ENCODE results near the gene TXNIP. TPM values are rescaled to one million over a fixed set of nuclear protein-coding genes. Genes with fewer than 3 reads are reported as not detected.

The TXNIP gene
- total and polyA plus RNA-seq, 4 donors: 178 to 1,810 (median 703) TPM

DNA sequence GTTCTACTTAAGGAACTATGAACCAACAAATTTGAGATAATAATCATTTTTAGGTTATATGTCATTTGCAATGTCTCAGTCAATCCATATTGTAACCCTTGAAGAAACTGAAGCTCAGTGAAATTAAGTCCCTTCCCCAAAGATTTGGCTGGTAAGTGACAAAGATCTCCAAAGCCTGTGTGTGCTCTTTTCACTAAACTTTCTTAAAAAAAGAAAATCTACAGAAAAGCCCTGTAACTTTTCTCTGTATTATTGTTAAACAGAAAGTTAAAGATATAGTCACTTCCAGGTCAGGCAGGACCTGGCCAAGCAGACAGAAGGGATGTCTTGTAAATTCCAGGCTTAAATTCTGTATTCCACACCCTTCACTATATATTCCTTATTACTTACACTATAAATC, 40.0 kb downstream of the TXNIP start:
- no peak for DNase-seq
- Histone ChIP-seq H3K9me3 (ENCODE audit: control insufficient read depth in 4 of 4, insufficient read depth in 3 of 4, low read length in 3 of 4) (no peaks in the 10 kb centered on the region), H3K9ac (ENCODE audit: insufficient read depth in 1 of 2, low read length in 2 of 2) (peak overlapping the region; percentile 17 to 96), H3K36me3 (ENCODE audit: control insufficient read depth in 4 of 4, insufficient read depth in 4 of 4, low read length in 4 of 4) (peaks cover 0 to 8% (median 3%) of the 10 kb centered on the region in 4 donors), H3K4me1 (ENCODE audit: control insufficient read depth in 5 of 5, insufficient read depth in 5 of 5, low read length in 5 of 5) (peaks cover 3 to 50% (median 15%) of the 10 kb centered on the region in 5 donors), H3K27ac (ENCODE audit: low read depth in 1 of 2, low read length in 1 of 2) (peak overlapping the region in 1 of 2 donors; percentile 98), H3K27me3 (ENCODE audit: control insufficient read depth in 3 of 3, insufficient read depth in 3 of 3, low read length in 2 of 3) (peaks cover 0 to 9% (median 0%) of the 10 kb centered on the region in 3 donors), H3K4me3 (no peak overlapping the region)
- ATAC-seq (ENCODE audit: insufficient read depth, low FRiP score): no peak
- TF ChIP-seq, protein P1, sequence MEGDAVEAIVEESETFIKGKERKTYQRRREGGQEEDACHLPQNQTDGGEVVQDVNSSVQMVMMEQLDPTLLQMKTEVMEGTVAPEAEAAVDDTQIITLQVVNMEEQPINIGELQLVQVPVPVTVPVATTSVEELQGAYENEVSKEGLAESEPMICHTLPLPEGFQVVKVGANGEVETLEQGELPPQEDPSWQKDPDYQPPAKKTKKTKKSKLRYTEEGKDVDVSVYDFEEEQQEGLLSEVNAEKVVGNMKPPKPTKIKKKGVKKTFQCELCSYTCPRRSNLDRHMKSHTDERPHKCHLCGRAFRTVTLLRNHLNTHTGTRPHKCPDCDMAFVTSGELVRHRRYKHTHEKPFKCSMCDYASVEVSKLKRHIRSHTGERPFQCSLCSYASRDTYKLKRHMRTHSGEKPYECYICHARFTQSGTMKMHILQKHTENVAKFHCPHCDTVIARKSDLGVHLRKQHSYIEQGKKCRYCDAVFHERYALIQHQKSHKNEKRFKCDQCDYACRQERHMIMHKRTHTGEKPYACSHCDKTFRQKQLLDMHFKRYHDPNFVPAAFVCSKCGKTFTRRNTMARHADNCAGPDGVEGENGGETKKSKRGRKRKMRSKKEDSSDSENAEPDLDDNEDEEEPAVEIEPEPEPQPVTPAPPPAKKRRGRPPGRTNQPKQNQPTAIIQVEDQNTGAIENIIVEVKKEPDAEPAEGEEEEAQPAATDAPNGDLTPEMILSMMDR (IDR thresholded peaks at IDR 0.05; ENCODE audit: control extremely low read depth, extremely low read depth): no peak

DNA sequence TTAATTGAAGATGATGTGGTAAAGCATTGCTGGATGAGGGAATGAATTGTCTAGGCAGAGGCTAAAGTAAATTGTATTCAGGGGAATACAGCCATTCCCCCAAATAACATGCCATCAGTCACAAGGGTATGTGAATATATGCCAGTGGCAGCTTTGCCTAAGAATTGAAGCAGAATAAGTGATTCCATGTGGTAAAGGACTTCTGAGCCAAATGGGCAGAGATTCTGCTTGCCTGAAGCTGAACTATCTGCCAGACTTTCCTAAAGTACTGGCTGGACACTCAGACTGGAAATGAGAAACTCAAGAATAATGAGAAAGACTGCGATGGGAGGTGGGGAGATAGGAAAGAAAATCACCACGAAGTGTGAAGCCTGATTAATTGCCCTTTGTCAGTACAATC, 40.9 kb downstream of the TXNIP start:
- H3K27ac ChIP-seq (ENCODE audit: low read depth in 1 of 2, low read length in 1 of 2): peak overlapping the region in 1 of 2 donors; percentile 76

DNA sequence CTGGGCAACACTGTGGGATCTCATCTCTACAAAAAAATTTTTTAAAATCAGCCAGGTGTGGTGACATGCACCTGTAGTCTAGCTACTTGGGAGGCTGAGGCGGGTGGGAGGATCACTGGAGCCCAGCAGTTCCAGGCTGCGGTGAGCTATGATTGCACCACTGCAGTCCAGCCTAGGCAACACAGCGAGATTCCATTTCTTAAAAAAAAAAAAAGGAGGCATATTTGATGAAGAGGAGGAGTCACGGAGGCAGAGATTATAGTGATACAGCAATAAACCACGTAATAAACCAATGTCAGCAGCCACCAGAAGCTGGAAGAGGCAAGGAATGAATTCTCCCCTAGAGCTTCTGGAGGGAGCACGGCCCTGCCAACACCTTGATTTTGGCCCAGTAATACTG, 42.5 kb downstream of the TXNIP start:
- H3K27me3 ChIP-seq (ENCODE audit: control insufficient read depth in 3 of 3, insufficient read depth in 3 of 3, low read length in 2 of 3): peaks cover 0 to 8% (median 0%) of the 10 kb centered on the region in 3 donors
- TF ChIP-seq, protein P1 (IDR thresholded peaks at IDR 0.05; ENCODE audit: control extremely low read depth, extremely low read depth): no peak
- no peaks in the 10 kb centered on the region for H3K9me3 ChIP-seq (ENCODE audit: control insufficient read depth in 4 of 4, insufficient read depth in 3 of 4, low read length in 3 of 4)
- H3K27ac ChIP-seq (ENCODE audit: low read depth in 1 of 2, low read length in 1 of 2): no peak overlapping the region
- H3K9ac ChIP-seq (ENCODE audit: insufficient read depth in 1 of 2, low read length in 2 of 2): no peak overlapping the region
- DNase-seq (no peak), ATAC-seq (ENCODE audit: insufficient read depth, low FRiP score) (no peak)
- no peak overlapping the region for H3K4me3 ChIP-seq
- H3K36me3 ChIP-seq (ENCODE audit: control insufficient read depth in 4 of 4, insufficient read depth in 4 of 4, low read length in 4 of 4): peaks cover 0 to 12% (median 4%) of the 10 kb centered on the region in 4 donors
- 86 to 92% methylated on average over 6 of the region's 6 CpGs for WGBS, 2 donors
- H3K4me1 ChIP-seq (ENCODE audit: control insufficient read depth in 5 of 5, insufficient read depth in 5 of 5, low read length in 5 of 5): peaks cover 0 to 36% (median 12%) of the 10 kb centered on the region in 5 donors

More for the DNA sequence above, 40.9 kb downstream of the TXNIP start:
- no peak for ATAC-seq (ENCODE audit: insufficient read depth, low FRiP score)
- peaks cover 0 to 10% (median 4%) of the 10 kb centered on the region in 4 donors for H3K36me3 ChIP-seq (ENCODE audit: control insufficient read depth in 4 of 4, insufficient read depth in 4 of 4, low read length in 4 of 4)
- WGBS, 2 donors: 44% methylated on average over 2 of the region's 2 CpGs
- H3K9ac ChIP-seq (ENCODE audit: insufficient read depth in 1 of 2, low read length in 2 of 2): peak overlapping the region in 1 of 2 donors; percentile 67
- peaks cover 0 to 8% (median 0%) of the 10 kb centered on the region in 3 donors for H3K27me3 ChIP-seq (ENCODE audit: control insufficient read depth in 3 of 3, insufficient read depth in 3 of 3, low read length in 2 of 3)
- TF ChIP-seq, protein P1 (IDR thresholded peaks at IDR 0.05; ENCODE audit: control extremely low read depth, extremely low read depth): no peak
- H3K4me3 ChIP-seq: no peak overlapping the region
- peak in 1 of 3 donors; percentile 29 for DNase-seq
- H3K9me3 ChIP-seq (ENCODE audit: control insufficient read depth in 4 of 4, insufficient read depth in 3 of 4, low read length in 3 of 4): no peaks in the 10 kb centered on the region
- H3K4me1 ChIP-seq (ENCODE audit: control insufficient read depth in 5 of 5, insufficient read depth in 5 of 5, low read length in 5 of 5): peaks cover 0 to 43% (median 15%) of the 10 kb centered on the region in 5 donors

DNA sequence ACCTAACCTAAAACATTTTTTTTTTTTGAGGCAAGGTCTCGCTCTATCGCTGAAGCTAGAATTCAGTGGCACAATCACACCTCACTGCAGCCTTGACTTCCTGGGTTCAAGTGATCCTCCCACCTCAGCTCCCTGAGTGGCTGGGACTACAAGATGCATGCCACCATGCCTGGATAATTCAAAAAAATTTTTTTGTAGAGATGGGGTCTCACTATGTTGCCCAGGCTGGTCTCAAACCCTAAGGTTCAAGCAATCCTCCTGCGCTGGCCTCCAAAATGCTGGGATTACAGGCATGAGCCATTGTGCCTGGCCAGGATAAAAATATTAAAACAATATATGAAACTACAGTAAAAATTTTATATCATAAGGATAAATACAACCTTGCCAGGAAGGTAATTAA, 43.5 kb downstream of the TXNIP start:
- peaks cover 0 to 28% (median 12%) of the 10 kb centered on the region in 5 donors for H3K4me1 ChIP-seq (ENCODE audit: control insufficient read depth in 5 of 5, insufficient read depth in 5 of 5, low read length in 5 of 5)
- H3K27me3 ChIP-seq (ENCODE audit: control insufficient read depth in 3 of 3, insufficient read depth in 3 of 3, low read length in 2 of 3): peaks cover 0 to 8% (median 0%) of the 10 kb centered on the region in 3 donors
- no peak for ATAC-seq (ENCODE audit: insufficient read depth, low FRiP score)
- no peak overlapping the region for H3K27ac ChIP-seq (ENCODE audit: low read depth in 1 of 2, low read length in 1 of 2)
- DNase-seq: no peak
- peaks cover 0 to 12% (median 4%) of the 10 kb centered on the region in 4 donors for H3K36me3 ChIP-seq (ENCODE audit: control insufficient read depth in 4 of 4, insufficient read depth in 4 of 4, low read length in 4 of 4)
- H3K4me3 ChIP-seq: no peak overlapping the region
- WGBS, 2 donors: 95 to 98% methylated on average over 3 of the region's 3 CpGs
- H3K9me3 ChIP-seq (ENCODE audit: control insufficient read depth in 4 of 4, insufficient read depth in 3 of 4, low read length in 3 of 4): no peaks in the 10 kb centered on the region
- no peak overlapping the region for H3K9ac ChIP-seq (ENCODE audit: insufficient read depth in 1 of 2, low read length in 2 of 2)
- TF ChIP-seq, protein P1 (IDR thresholded peaks at IDR 0.05; ENCODE audit: control extremely low read depth, extremely low read depth): no peak

Measured in lung (tissue), 12 donors.